ENCODE results near the gene OLFML3.
"Not testable (repeated sequence)": the region's sequence is repeated elsewhere in the genome, so short reads cannot be mapped to it uniquely, and the experiment has no call there.

Gene OLFML3

GRCh38 chr1:113947388-113948107, 31.7 kb upstream of the OLFML3 start:
- no peak for TF ChIP-seq CTCF (IDR thresholded peaks at IDR 0.05; ENCODE audit: low read depth, low read length, missing control alignments)
- no peak for DNase-seq (ENCODE audit: low read depth)
- H3K4me3 ChIP-seq (ENCODE audit: low read depth, low read length): no peak overlapping the region
- in situ Hi-C loops (cut with HindIII; ENCODE audit: low sequenced_read_pairs): no loop called here

GRCh38 chr1:113948151-113948550, 31.1 kb upstream of the OLFML3 start:
- in situ Hi-C loops (cut with HindIII; ENCODE audit: low sequenced_read_pairs); H3K4me3 ChIP-seq (ENCODE audit: low read depth, low read length); DNase-seq (ENCODE audit: low read depth): not testable (repeated sequence)

DNA sequence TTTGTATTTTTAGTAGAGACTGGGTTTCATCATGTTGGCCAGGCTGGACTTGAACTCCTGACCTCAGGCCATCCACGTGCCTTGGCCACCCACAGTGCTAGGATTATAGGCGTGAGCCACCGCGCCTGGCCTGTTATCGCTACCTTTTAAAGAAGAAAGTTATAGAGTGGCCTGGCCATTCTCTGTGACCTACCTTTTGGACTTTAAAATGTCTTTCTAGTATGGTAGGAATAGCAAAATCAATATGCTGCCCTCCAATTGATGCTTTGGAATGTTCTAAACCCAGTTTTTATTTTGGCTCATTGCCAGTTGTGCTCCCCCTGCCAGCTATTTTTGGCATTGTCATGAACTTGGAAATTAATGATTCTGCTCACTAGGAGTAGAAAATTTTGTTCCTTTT, 30.3 kb upstream of the OLFML3 start:
- DNase-seq (ENCODE audit: low read depth): no peak
- no peak overlapping the region for H3K4me3 ChIP-seq (ENCODE audit: low read depth, low read length)
- peak; percentile 43 for TF ChIP-seq CTCF (IDR thresholded peaks at IDR 0.05; ENCODE audit: low read depth, low read length, missing control alignments)
- in situ Hi-C loops (cut with HindIII; ENCODE audit: low sequenced_read_pairs): no loop called here

DNA sequence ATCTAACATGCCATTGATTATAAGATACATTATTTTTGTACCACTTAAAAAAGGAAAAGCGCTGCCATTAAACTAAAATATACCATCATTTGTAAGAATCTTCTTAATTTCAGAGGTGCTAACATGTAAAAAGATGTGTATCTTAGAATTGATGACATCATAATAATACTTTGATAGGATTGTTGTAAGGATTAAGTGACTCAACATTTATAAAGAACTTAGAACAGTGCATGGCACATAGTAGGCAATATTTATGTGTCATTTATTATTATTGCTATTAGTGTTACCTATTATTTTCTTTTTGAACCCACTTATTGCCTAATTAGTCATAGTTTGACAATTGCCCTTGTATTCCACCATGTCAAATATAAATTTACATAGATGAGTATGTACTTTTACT, 28.4 kb upstream of the OLFML3 start:
- in situ Hi-C loops (cut with HindIII; ENCODE audit: low sequenced_read_pairs): no loop called here
- DNase-seq (ENCODE audit: low read depth): no peak
- TF ChIP-seq CTCF (IDR thresholded peaks at IDR 0.05; ENCODE audit: low read depth, low read length, missing control alignments): no peak

GRCh38 chr1:113951719-113952118, 27.6 kb upstream of the OLFML3 start:
- in situ Hi-C loops (cut with HindIII; ENCODE audit: low sequenced_read_pairs): no loop called here
- TF ChIP-seq CTCF (IDR thresholded peaks at IDR 0.05; ENCODE audit: low read depth, low read length, missing control alignments): no peak
- no peak for DNase-seq (ENCODE audit: low read depth)
- no peak overlapping the region for H3K4me3 ChIP-seq (ENCODE audit: low read depth, low read length)

More for the DNA sequence above, 28.4 kb upstream of the OLFML3 start:
- H3K4me3 ChIP-seq (ENCODE audit: low read depth, low read length): no peak overlapping the region

DNA sequence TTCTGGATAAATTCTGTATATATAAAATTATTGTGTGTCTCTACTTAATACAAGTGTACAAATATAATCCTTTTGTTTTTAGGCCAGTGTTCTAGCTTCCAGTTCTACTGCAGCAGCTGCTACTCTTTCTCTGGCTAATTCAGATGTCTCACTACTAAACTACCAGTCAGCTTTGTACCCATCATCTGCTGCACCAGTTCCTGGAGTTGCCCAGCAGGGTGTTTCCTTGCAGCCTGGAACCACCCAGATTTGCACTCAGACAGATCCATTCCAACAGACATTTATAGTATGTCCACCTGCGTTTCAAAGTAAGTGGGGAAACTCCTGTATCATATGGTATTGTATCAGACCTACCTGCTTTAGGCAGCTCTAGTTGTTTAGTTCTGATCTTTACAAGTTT, 21.3 kb upstream of the OLFML3 start:
- no peak for TF ChIP-seq CTCF (IDR thresholded peaks at IDR 0.05; ENCODE audit: low read depth, low read length, missing control alignments)
- DNase-seq (ENCODE audit: low read depth): no peak
- in situ Hi-C loops (cut with HindIII; ENCODE audit: low sequenced_read_pairs): no loop called here
- no peak overlapping the region for H3K4me3 ChIP-seq (ENCODE audit: low read depth, low read length)

- no peak for TF ChIP-seq CTCF (IDR thresholded peaks at IDR 0.05; ENCODE audit: low read depth, low read length, missing control alignments)
- in situ Hi-C loops (cut with HindIII; ENCODE audit: low sequenced_read_pairs): no loop called here
- DNase-seq (ENCODE audit: low read depth): no peak
Observed at GRCh38 chr1:113958691-113959090, 20.6 kb upstream of the OLFML3 start.

More at GRCh38 chr1:113958691-113959090, 20.6 kb upstream of the OLFML3 start:
- no peak overlapping the region for H3K4me3 ChIP-seq (ENCODE audit: low read depth, low read length)
